DND-41 (cell line): ENCODE measurements around the gene DHX30.

Experiments
- ATAC-seq: fragments of 200-7000 bp; cut with Tn5 transposase; 3 replicates; pipeline ENCODE4 v1.9.1; 2021; ENCODE audit warnings: low read depth; ENCODE audit not compliant: insufficient read depth
- DNase-seq: peaks from one replicate; pipeline ENCODE4 v3.0.0-alpha.2; 2020
- H2AFZ ChIP-seq: 2 replicates; pipeline ENCODE4 v1.6.0; 2012; ENCODE audit warnings: low read depth, low read length
- H3K27ac ChIP-seq: 2 replicates; pipeline ENCODE4 v1.5.1; 2012; ENCODE audit warnings: low read length, inconsistent platforms
- H3K27me3 ChIP-seq: fragments of 200-600 bp; sonication (generic); 2 replicates; pipeline ENCODE4 v1.6.0; 2012; ENCODE audit warnings: low read length, mild to moderate bottlenecking, inconsistent platforms; ENCODE audit not compliant: insufficient read depth, poor library complexity
- H3K36me3 ChIP-seq: 2 replicates; pipeline ENCODE4 v1.5.1; 2012; ENCODE audit warnings: low read length, inconsistent platforms; ENCODE audit not compliant: insufficient read depth
- H3K4me1 ChIP-seq: 2 replicates; pipeline ENCODE4 v1.5.1; 2012; ENCODE audit warnings: mild to moderate bottlenecking, low read length; ENCODE audit not compliant: insufficient read depth
- H3K4me2 ChIP-seq: 2 replicates; pipeline ENCODE4 v1.6.0; 2012; ENCODE audit warnings: mild to moderate bottlenecking, moderate library complexity, low read length, inconsistent platforms; ENCODE audit not compliant: insufficient read depth
- H3K4me3 ChIP-seq, 2 experiments: fragments of 200-600 bp in 1 of 2; shearing (Covaris generic) in 1 of 2; 2 replicates each; pipeline ENCODE4 v1.5.1; 2012 to 2016; ENCODE audit warnings: inconsistent platforms in 2 of 2, low read length in 2 of 2, mild to moderate bottlenecking in 2 of 2, low read depth in 1 of 2, moderate library complexity in 1 of 2
- H3K79me2 ChIP-seq: 2 replicates; pipeline ENCODE4 v1.6.0; 2012; ENCODE audit warnings: low read length, inconsistent platforms; ENCODE audit not compliant: insufficient read depth
- H3K9ac ChIP-seq: 2 replicates; pipeline ENCODE4 v1.6.0; 2012; ENCODE audit warnings: low read depth, mild to moderate bottlenecking, inconsistent platforms, low read length, moderate library complexity
- H3K9me3 ChIP-seq: 2 replicates; pipeline ENCODE4 v1.5.1; 2012; ENCODE audit warnings: low read length, moderate library complexity, mild to moderate bottlenecking, inconsistent platforms; ENCODE audit not compliant: insufficient read depth, severe bottlenecking
- H4K20me1 ChIP-seq: 2 replicates; pipeline ENCODE4 v1.6.0; 2012; ENCODE audit warnings: low read length; ENCODE audit not compliant: insufficient read depth
- EZH2 ChIP-seq: IDR thresholded peaks from 3 replicates; pipeline ENCODE4 v1.6.1; 2012; ENCODE audit warnings: borderline replicate concordance, low read depth, mild to moderate bottlenecking, moderate library complexity, low read length, inconsistent platforms; ENCODE audit not compliant: severe bottlenecking
- TF ChIP-seq, protein P1 (sequence below): IDR thresholded peaks from 2 replicates; pipeline ENCODE4 v1.5.1; 2012; ENCODE audit warnings: borderline replicate concordance, low read length, moderate library complexity, mild to moderate bottlenecking; ENCODE audit not compliant: poor library complexity, severe bottlenecking; ENCODE audit errors: extremely low read depth

DHX30 gene

DNA sequence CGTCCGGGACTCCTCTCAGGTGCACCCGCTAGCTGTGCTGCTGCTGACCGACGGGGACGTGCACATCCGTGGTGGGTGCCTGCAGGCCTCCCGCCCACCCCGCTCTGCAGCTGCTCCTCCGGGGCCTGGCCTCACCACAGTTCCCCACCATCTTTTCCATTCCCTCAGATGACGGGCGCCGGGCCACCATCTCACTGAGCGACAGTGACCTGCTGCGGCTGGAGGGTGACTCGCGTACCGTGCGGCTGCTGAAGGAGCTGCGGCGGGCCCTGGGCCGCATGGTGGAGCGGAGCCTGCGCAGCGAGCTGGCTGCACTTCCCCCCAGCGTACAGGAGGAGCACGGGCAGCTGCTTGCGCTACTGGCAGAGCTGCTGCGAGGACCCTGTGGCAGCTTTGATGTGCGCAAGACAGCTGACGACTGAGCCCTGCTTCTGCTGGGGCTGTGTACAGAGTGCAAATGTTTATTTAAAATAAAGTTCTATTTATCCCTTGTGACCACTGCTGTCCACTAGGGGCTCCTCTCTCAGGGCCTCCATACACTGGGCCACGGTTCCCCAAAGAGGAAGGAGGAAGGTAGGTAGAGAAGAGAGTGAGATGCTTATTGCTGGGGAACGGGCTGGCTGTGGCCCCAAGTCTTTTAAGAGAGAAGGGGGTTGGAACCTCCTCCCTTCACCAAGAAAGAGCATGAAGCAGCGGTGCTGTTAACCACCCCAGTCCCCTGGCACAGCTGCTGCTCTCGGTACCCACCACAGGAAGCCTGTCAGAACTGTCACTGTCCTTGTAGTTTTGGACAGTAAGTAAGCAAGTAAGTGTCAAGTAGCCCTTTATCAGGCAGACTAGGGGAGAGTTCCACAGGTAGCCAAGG is 47.0 kb downstream of the DHX30 start:
- Histone ChIP-seq H4K20me1 (peaks cover 14% of the 10 kb centered on the region), H3K9me3 (no peaks in the 10 kb centered on the region), H3K4me1 (no peaks in the 10 kb centered on the region), H3K9ac (no peak overlapping the region), H3K36me3 (peaks cover 86% of the 10 kb centered on the region), H3K79me2 (no peaks in the 10 kb centered on the region), H3K27me3 (no peaks in the 10 kb centered on the region), H3K4me2 (no peak overlapping the region), H2AFZ (no peak overlapping the region), H3K4me3 (no peak overlapping the region), H3K27ac (no peak overlapping the region)
- ATAC-seq, result peak; percentile 28
- TF ChIP-seq EZH2, result no peak
- TF ChIP-seq, protein P1, sequence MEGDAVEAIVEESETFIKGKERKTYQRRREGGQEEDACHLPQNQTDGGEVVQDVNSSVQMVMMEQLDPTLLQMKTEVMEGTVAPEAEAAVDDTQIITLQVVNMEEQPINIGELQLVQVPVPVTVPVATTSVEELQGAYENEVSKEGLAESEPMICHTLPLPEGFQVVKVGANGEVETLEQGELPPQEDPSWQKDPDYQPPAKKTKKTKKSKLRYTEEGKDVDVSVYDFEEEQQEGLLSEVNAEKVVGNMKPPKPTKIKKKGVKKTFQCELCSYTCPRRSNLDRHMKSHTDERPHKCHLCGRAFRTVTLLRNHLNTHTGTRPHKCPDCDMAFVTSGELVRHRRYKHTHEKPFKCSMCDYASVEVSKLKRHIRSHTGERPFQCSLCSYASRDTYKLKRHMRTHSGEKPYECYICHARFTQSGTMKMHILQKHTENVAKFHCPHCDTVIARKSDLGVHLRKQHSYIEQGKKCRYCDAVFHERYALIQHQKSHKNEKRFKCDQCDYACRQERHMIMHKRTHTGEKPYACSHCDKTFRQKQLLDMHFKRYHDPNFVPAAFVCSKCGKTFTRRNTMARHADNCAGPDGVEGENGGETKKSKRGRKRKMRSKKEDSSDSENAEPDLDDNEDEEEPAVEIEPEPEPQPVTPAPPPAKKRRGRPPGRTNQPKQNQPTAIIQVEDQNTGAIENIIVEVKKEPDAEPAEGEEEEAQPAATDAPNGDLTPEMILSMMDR, result peak; percentile 43
- no peak for DNase-seq

DNA sequence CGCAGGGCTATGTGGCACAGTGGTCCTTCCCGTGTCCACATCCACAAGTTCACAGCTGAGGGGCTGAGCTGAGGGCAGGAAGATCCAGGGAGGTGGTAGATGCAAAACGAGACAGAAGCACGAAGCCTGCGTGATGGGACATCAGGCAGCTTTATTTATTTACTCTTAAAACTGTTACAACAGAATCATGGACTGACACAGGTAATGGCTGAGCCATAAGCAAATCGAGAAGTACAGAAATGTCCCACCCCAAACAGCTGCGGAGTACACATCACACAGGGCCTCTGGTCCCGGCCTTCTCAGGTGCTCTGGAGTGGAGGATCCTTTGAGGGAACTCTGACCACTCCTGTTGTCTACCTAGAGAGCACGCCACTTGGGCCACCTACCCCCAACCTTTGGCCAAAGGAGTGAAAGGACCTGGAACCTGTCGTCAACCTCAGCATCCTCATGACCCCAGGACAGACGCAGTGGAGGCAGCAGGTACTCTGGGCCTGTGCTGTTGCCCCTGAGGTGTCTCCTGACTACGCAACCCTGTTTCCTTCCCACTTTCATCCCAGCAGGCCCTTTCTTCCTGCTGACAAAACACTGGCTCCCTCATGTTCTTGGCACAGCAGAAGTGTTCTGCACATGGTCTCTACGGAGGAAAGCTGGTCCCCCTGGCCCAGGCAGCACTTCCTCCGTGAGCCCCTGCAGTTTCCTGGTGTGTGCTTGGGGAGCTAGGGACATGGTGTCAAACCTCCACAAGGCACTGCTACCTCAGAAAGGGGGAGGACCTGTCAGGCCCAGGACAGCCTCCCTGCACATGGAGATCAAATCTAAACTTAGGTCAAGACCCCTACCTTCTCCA is 47.8 kb downstream of the DHX30 start:
- Histone ChIP-seq H3K9ac (no peak overlapping the region), H3K27me3 (no peaks in the 10 kb centered on the region), H2AFZ (no peak overlapping the region), H3K27ac (no peak overlapping the region), H3K9me3 (no peaks in the 10 kb centered on the region), H3K4me3 (no peak overlapping the region), H3K4me1 (no peaks in the 10 kb centered on the region), H3K36me3 (peaks cover 86% of the 10 kb centered on the region), H3K79me2 (no peaks in the 10 kb centered on the region), H3K4me2 (no peak overlapping the region), H4K20me1 (peaks cover 14% of the 10 kb centered on the region)
- DNase-seq, result no peak
- TF ChIP-seq, protein P1, result no peak
- TF ChIP-seq EZH2, result no peak
- peak; percentile 10; the same call in 1 of the 3 replicates for ATAC-seq

- Histone ChIP-seq H3K4me3 (no peak overlapping the region), H4K20me1 (peaks cover 9% of the 10 kb centered on the region), H3K27ac (no peak overlapping the region), H2AFZ (no peak overlapping the region), H3K9ac (no peak overlapping the region), H3K36me3 (peaks cover 83% of the 10 kb centered on the region), H3K4me1 (no peaks in the 10 kb centered on the region), H3K9me3 (no peaks in the 10 kb centered on the region), H3K4me2 (no peak overlapping the region), H3K79me2 (no peaks in the 10 kb centered on the region), H3K27me3 (no peaks in the 10 kb centered on the region)
- ATAC-seq (no peak), DNase-seq (no peak)
- TF ChIP-seq EZH2, result no peak
- TF ChIP-seq, protein P1, result no peak
These were observed 49.1 kb downstream of the DHX30 start for GRCh38 chr3:47851888-47852603.
